ENCODE measurements around the gene CFAP45. TPM values are rescaled to one million over a fixed set of nuclear protein-coding genes. Genes with fewer than 3 reads are reported as not detected.

CFAP45 gene
- polyA plus RNA-seq, 3 donors, result 3.0 to 4.4 (median 3.1) TPM

- peak in 1 of 11 donors; percentile 22 for DNase-seq (ENCODE audit: extremely low read depth in 1 of 11, low read depth in 9 of 11, low spot score in 4 of 11)
Observed at GRCh38 chr1:159845751-159846629, 54.0 kb downstream of the CFAP45 start.

- no peak for DNase-seq (ENCODE audit: extremely low read depth in 1 of 11, low read depth in 9 of 11, low spot score in 4 of 11)
Observed at GRCh38 chr1:159843459-159843858, 56.5 kb downstream of the CFAP45 start.

GRCh38 chr1:159841749-159842148, 58.2 kb downstream of the CFAP45 start:
- peak in 1 of 11 donors; percentile 25 for DNase-seq (ENCODE audit: extremely low read depth in 1 of 11, low read depth in 9 of 11, low spot score in 4 of 11)

GRCh38 chr1:159839116-159839849, 60.7 kb downstream of the CFAP45 start:
- DNase-seq (ENCODE audit: extremely low read depth in 1 of 11, low read depth in 9 of 11, low spot score in 4 of 11), result no peak

GRCh38 chr1:159838715-159839114, 61.2 kb downstream of the CFAP45 start:
- no peak for DNase-seq (ENCODE audit: extremely low read depth in 1 of 11, low read depth in 9 of 11, low spot score in 4 of 11)

- DNase-seq (ENCODE audit: extremely low read depth in 1 of 11, low read depth in 9 of 11, low spot score in 4 of 11), result no peak
Observed at GRCh38 chr1:159835862-159836525, 64.0 kb downstream of the CFAP45 start.

- DNase-seq (ENCODE audit: extremely low read depth in 1 of 11, low read depth in 9 of 11, low spot score in 4 of 11), result no peak
Observed at GRCh38 chr1:159835356-159835755, 64.6 kb downstream of the CFAP45 start.

- no peak for DNase-seq (ENCODE audit: extremely low read depth in 1 of 11, low read depth in 9 of 11, low spot score in 4 of 11)
Observed at GRCh38 chr1:159832309-159832708, 67.7 kb downstream of the CFAP45 start.

GRCh38 chr1:159831412-159832141, 68.4 kb downstream of the CFAP45 start:
- DNase-seq (ENCODE audit: extremely low read depth in 1 of 11, low read depth in 9 of 11, low spot score in 4 of 11), result no peak

GRCh38 chr1:159830722-159831121, 69.2 kb downstream of the CFAP45 start:
- no peak for DNase-seq (ENCODE audit: extremely low read depth in 1 of 11, low read depth in 9 of 11, low spot score in 4 of 11)

GRCh38 chr1:159829822-159830465, 70.0 kb downstream of the CFAP45 start:
- no peak for DNase-seq (ENCODE audit: extremely low read depth in 1 of 11, low read depth in 9 of 11, low spot score in 4 of 11)

GRCh38 chr1:159829273-159829634, 70.7 kb downstream of the CFAP45 start:
- DNase-seq (ENCODE audit: extremely low read depth in 1 of 11, low read depth in 9 of 11, low spot score in 4 of 11), result peak in 1 of 11 donors; percentile 24

- no peak for DNase-seq (ENCODE audit: extremely low read depth in 1 of 11, low read depth in 9 of 11, low spot score in 4 of 11)
Observed at GRCh38 chr1:159828581-159829272, 71.2 kb downstream of the CFAP45 start.

- DNase-seq (ENCODE audit: extremely low read depth in 1 of 11, low read depth in 9 of 11, low spot score in 4 of 11), result no peak
Observed at GRCh38 chr1:159828176-159828575, 71.8 kb downstream of the CFAP45 start.

GRCh38 chr1:159827549-159827948, 72.4 kb downstream of the CFAP45 start:
- DNase-seq (ENCODE audit: extremely low read depth in 1 of 11, low read depth in 9 of 11, low spot score in 4 of 11), result no peak

- DNase-seq (ENCODE audit: extremely low read depth in 1 of 11, low read depth in 9 of 11, low spot score in 4 of 11), result no peak
Observed at GRCh38 chr1:159827102-159827490, 72.9 kb downstream of the CFAP45 start.

GRCh38 chr1:159826441-159827101, 73.4 kb downstream of the CFAP45 start, which contains the start of gene SLAMF8:
TSS of gene SLAMF8 (plus strand) at chr1:159826873. CDS start at chr1:159826899, 26 bp downstream.
- DNase-seq (ENCODE audit: extremely low read depth in 1 of 11, low read depth in 9 of 11, low spot score in 4 of 11), result no peak
